Measurements from ENCODE around the gene PLA2G5. TPM values are rescaled to one million over a fixed set of nuclear protein-coding genes. Genes with fewer than 3 reads are reported as not detected.
"Not testable (repeated sequence)": the region's sequence is repeated elsewhere in the genome, so short reads cannot be mapped to it uniquely, and the experiment has no call there.

Gene PLA2G5, protein sequence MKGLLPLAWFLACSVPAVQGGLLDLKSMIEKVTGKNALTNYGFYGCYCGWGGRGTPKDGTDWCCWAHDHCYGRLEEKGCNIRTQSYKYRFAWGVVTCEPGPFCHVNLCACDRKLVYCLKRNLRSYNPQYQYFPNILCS
- 0.25 TPM for polyA plus RNA-seq (ENCODE audit: insufficient read length)

DNA sequence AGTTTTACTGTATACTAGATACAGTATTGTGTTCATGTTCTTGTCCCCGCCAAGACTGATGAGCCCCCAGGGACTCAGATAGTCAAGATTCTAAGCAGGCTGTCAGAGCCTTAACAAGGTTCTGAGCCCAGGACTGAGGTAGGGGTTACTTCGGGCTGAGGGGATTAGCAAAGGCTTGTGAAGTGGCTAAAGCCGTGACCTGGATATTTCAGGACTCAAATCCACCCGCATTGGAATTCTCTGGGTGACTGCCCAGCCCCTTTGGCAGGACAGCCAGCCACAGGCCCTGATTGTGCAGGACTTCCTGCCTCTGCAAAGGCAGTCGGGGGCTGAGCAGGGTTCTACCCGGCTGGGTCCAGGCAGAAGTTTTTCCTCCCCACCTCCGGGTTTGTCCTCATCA, at the start of gene PLA2G5:
TSS of gene PLA2G5 (plus strand) at position 321 of the 400 bp plus-strand sequence. CDS start 14,637 bp downstream, outside the sequence.
- no peak for DNase-seq (ENCODE audit: low read depth)

GRCh38 chr1:20028125-20028524, 41.9 kb upstream of the PLA2G5 start:
- no peak for DNase-seq (ENCODE audit: low read depth)

DNA sequence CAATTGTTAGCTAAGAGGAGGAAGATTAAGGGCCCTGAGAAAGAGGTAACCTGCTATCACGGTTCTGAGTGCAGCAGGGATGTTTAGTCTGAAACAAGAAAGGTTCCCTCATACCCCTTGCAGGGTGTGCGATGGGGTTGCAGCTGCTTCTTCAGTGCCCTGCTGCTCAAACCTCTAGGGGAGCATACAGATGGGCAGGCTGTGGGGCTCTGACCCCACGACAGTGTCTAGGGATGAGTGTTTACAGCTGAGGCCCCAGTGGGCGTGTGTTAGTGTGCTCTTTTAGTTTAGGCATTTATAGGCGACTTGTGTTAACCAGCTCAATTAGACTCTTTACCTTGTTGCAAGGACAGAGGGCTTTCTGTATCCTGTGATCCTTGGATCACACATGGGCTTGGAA, 41.3 kb upstream of the PLA2G5 start:
- DNase-seq (ENCODE audit: low read depth): no peak

DNA sequence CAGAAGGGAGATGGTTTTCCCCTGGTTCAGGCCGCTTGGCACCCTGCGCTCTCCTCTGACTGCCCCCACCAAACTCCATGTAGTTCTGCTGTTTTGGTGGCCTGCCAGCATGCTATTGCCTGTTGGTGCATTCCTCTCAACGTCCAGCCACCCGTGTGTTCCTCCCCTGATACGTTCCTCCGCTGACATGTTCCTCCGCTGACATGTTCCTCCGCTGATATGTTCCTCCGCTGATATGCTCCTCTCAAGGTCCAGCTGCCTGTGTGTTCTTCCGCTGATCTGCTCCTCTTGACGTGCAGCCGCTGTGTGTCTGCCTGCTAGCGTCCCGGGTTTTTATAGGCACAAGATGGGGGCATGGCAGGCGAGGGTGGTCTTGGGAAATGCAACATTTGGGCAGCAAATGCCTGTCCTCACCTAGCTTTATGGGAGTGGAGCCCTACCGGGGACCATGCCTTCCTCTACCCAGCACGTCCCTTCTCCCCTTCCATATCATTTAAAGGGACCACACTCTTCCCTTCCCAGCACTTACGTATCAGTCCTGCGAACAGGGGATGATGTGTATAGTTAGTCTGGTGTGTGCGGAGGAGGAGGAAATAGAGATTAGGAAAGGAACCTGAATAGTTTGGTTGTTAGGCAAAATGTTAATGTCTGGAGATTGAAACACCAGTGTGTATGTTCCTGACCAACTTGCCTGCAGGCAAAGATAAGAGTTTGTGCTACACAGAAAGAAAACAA, 40.6 kb upstream of the PLA2G5 start:
- no peak for DNase-seq (ENCODE audit: low read depth)

DNA sequence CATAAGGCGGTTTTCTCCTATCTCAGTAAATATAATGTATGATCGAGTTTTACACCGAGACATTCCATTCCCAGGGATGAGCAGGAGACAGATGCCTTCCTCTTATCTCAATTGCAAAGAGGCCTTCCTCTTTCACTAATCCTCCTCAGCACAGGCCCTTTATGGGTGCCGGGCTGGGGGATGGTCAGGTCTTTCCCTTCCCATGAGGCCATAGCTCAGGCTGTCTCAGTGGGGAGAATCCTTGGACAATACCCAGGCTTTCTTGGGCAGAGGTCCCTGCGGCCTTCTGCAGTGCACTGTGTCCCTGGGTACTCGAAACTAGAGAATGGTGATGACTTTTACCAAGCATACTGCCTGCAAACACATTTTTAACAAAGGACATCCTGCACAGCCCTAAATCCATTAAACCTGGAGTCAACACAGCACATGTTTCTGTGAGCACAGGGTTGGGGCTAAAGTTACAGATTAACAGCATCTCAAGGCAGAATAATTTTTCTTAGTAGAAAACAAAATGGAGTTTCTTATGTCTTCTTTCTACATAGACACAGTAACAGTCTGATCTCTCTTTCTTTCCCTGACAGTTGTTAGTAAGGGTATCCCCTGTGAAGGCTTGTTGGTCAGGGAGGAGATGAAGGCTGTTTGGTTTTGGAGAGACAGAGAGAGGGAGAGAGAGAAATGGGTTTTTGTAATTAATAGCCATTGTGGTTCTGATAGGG, 39.4 kb upstream of the PLA2G5 start:
- DNase-seq (ENCODE audit: low read depth): not testable (repeated sequence)

- DNase-seq (ENCODE audit: low read depth): no peak
Measured at GRCh38 chr1:20031161-20031560, 38.8 kb upstream of the PLA2G5 start.

GRCh38 chr1:20031836-20032235, 38.2 kb upstream of the PLA2G5 start:
- no peak for DNase-seq (ENCODE audit: low read depth)

DNA sequence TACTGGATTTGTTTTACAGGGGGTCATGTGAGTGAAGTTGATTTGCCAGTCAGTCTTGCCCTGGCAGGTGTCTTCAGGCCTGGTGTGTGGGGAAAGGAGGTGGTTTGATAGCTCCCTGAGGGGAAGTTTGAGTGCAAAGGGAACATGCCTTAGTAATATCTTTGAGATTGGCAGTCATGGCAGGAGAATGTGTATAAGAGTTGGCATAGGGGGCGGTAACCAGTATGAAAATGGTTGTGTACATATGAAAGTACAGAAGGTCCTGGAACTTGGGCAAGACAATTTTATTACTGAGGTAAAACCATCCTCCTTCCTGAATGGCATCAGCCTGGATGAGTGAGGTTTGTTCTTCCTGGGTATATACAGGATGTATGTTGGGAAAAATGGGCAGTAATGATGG, 37.6 kb upstream of the PLA2G5 start:
- no peak for DNase-seq (ENCODE audit: low read depth)

GRCh38 chr1:20033420-20033819, 36.6 kb upstream of the PLA2G5 start:
- DNase-seq (ENCODE audit: low read depth): no peak

GRCh38 chr1:20035114-20035513, 34.9 kb upstream of the PLA2G5 start:
- DNase-seq (ENCODE audit: low read depth): no peak

DNA sequence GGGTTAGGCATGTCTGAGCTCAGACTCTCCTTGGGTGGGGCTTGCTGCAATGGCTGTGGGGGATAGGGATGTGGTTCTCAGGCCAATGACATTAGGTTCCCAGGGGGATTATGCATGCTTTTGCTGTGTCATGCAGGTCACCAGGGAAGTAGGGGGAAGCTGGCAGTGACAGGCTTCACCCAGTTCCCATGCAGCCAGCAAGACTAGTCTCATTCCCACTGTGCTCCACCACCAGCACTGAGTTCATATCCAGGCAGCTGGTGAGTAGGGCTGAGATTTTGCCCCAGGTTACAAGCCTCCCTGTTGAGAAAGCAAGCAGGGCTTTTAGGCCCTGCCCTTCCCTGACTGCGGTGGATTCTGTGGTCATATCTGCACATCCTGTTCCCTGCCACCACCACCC, 32.1 kb upstream of the PLA2G5 start:
- DNase-seq (ENCODE audit: low read depth): no peak

- DNase-seq (ENCODE audit: low read depth): no peak
Measured at GRCh38 chr1:20047096-20047495, 22.9 kb upstream of the PLA2G5 start.

GRCh38 chr1:20048563-20048962, 21.4 kb upstream of the PLA2G5 start:
- DNase-seq (ENCODE audit: low read depth): no peak

DNA sequence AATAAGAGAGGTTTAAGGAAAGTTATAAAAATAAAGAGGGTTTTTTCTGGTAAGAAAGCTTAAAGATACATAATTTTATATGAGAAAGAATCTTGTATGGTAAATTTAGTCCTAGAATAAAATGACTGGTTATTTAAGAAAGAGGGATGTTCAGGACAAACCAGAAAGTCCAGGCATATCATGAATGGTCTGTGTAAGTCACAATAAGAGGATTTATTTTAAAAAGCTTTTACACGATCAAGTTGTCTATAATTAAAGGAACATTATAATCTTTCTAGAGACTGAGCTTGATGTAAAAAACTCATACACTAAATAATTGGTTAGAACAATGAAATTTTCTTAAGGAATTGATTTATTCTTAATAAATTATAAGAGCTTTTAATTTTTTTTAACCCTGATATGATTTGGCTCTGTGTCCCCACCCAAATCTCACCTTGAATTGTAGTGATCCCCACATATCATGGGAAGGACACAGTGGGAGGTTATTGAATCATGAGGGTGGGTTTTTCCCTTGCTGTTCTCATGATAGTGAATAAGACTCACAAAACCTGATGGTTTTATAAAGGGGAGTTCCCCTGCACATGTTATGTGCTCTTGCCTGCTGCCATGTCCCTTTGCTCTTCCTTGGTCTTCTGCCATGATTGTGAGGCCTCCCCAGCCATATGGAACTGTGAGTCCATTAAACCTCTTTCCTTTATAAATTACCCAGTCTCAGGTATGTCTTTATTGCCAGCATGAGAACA, 20.8 kb upstream of the PLA2G5 start:
- DNase-seq (ENCODE audit: low read depth): not testable (repeated sequence)

DNA sequence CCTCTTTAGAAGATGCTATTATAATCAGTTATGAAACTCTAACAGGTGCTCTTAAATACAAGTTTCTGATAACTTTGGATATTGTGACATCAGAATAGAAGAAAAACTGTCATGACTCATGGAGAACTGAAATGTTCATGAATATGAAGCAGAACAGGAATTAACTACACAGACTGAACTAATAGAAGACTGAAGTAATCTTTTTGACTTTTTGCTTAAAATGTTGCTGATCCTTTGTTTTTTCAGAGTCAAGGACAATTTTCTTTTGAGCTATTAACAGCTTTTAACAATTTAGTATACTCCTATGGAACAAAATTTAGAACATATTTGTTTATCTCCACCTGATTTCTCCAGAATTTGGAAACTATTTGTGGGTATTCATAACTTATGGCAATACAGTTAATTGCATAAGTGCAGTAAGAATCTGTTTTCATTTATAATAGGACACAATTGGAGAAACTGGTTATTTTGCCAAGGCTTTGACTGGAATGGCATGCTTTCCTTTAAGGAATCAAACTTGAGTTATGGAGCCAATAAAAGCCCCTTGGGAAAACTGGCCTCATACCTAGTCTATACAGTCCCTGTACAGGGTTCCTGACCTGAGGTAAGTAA, 18.7 kb upstream of the PLA2G5 start:
- no peak for DNase-seq (ENCODE audit: low read depth)

GRCh38 chr1:20052386-20052785, 17.6 kb upstream of the PLA2G5 start:
- no peak for DNase-seq (ENCODE audit: low read depth)

- DNase-seq (ENCODE audit: low read depth): no peak
Measured at GRCh38 chr1:20057886-20058420, 12.0 kb upstream of the PLA2G5 start.

DNA sequence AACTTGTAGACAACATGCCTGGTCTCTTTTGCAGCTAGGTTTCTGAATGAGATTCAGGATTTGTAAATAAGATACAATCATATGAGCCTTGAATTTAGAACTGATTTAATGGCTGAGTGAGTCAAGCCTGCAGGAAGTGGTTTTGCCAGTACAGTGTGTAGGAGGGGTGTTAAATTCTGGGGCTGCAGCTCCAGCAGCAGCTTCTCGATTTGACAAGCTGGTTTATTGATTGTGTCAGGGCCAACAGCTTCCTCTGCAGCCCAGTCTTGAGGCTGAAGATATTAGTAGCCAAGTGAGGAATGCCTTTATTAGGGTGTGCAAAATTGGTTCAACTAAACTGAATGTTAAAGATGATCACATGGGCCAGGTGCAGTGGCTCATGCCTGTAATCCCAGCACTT, 11.5 kb upstream of the PLA2G5 start:
- DNase-seq (ENCODE audit: low read depth): no peak

DNA sequence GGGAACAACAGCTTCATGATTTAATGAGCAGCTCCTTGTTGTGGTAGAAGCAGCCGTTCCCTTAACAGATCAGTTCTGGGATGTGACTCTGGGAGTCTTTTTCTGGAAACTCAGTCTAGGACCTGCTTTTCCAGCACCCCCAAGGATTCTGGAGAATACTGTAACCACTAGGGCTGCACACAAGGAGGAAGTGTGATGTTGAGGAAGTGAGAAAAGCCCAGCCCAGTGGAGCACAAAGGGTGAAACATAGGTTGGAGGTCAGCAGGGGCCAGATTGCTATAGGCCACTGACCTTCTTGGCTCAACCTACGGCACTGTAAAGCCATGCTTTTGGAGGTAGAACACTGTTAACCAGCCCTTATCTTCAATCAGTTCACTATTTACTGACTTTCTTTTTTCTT, 10.1 kb upstream of the PLA2G5 start:
- no peak for DNase-seq (ENCODE audit: low read depth)

GRCh38 chr1:20060791-20061190, 9.2 kb upstream of the PLA2G5 start:
- DNase-seq (ENCODE audit: low read depth): not testable (repeated sequence)

DNA sequence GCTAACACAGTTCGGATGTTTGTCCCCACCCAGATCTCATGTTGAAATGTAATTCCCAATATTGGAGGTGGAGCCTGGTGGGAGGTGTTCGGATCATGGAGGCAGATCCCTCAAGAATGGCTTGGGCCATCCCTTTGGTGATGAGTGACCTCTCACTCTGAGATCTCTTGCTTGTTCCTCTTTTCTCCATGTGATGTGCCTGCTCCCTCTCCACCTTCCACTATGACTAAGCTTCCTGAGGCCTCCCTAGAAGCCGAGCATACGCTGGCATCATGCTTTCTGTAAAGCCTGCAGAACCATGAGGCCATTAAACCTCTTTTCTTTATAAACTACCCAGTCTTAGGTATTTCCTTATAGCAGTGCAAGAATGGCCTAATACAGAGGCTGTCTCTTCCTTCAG, 8.1 kb upstream of the PLA2G5 start:
- no peak for DNase-seq (ENCODE audit: low read depth)
